Renal pelvis (tissue), 4 donors: ENCODE measurements around the gene PCP2. TPM values are rescaled to one million over a fixed set of nuclear protein-coding genes. Genes with fewer than 3 reads are reported as not detected.

Experiments
- DNase-seq: peaks from one replicate; pipeline ENCODE4 v3.0.0-alpha.2; 2013
- polyA plus RNA-seq, 3 donors: library from polyadenylated mRNA; unstranded; fragments of 120-200 nt; gene quantifications; one replicate each; pipeline ENCODE4 v1.2.1, GENCODE V29; 2013; ENCODE audit not compliant: insufficient read length in 3 of 3

Gene PCP2
- polyA plus RNA-seq, 3 donors, result 0.91 to 2.1 (median 1.0) TPM

GRCh38 chr19:7620442-7621412, 12.8 kb downstream of the PCP2 start:
- no peak for DNase-seq

- DNase-seq, result no peak
Measured at GRCh38 chr19:7619671-7620441, 13.7 kb downstream of the PCP2 start.

GRCh38 chr19:7618771-7619510, 14.6 kb downstream of the PCP2 start:
- DNase-seq, result no peak

- DNase-seq, result no peak
Measured at GRCh38 chr19:7618348-7618747, 15.2 kb downstream of the PCP2 start.

- DNase-seq, result no peak
Measured at GRCh38 chr19:7617735-7618134, 15.8 kb downstream of the PCP2 start.

- no peak for DNase-seq
Measured at GRCh38 chr19:7617172-7617571, 16.3 kb downstream of the PCP2 start.

- no peak for DNase-seq
Measured at GRCh38 chr19:7614859-7615741, 18.4 kb downstream of the PCP2 start.

- DNase-seq, result no peak
Measured at GRCh38 chr19:7612282-7613274, 20.9 kb downstream of the PCP2 start.

- DNase-seq, result no peak
Measured at GRCh38 chr19:7611541-7612279, 21.8 kb downstream of the PCP2 start.

- DNase-seq, result no peak
Measured at GRCh38 chr19:7610491-7611240, 22.9 kb downstream of the PCP2 start.

- no peak for DNase-seq
Measured at GRCh38 chr19:7607874-7608560, 25.5 kb downstream of the PCP2 start.

- no peak for DNase-seq
Measured at GRCh38 chr19:7607212-7607873, 26.2 kb downstream of the PCP2 start.

GRCh38 chr19:7606289-7606688, 27.2 kb downstream of the PCP2 start:
- DNase-seq, result no peak

GRCh38 chr19:7605490-7606222, 27.9 kb downstream of the PCP2 start:
- no peak for DNase-seq

- no peak for DNase-seq
Measured at GRCh38 chr19:7603919-7604318, 29.6 kb downstream of the PCP2 start.

- DNase-seq, result no peak
Measured at GRCh38 chr19:7602935-7603497, 30.5 kb downstream of the PCP2 start.
